ENCODE measurements around the gene MYO15B. TPM values are rescaled to one million over a fixed set of nuclear protein-coding genes. Genes with fewer than 3 reads are reported as not detected.

MYO15B gene
- total and polyA plus RNA-seq, 2 of the 13 experiments (the other 11 are each of a cell fraction or from before 2014, with no cell fraction given): 2.8 to 8.1 TPM

DNA sequence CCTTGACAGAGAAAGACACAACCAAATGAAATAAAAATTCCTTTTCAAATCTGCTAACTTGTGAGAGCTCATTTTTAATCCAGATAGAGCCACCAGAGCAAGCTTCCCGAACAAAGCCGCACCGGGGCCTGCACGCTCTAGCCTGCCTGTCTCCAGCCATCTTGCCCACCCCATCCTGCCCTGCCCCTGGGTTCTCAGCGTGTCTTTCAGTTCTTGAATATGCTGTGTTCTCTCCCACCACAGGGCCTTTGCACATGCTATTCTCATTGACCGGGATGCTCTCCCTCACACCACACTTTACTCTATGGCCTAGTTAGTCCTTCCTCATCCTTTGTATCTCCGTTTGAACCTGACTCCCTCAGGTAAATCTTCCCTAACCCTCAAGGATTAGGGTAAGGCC lies 60.3 kb downstream of the MYO15B start:
- WGBS (ENCODE audit: low lambda C conversion rate): 98% methylated on average over 7 of the region's 7 CpGs
- BruUV-seq (replicated peaks): no TSS peak
- DNase-seq (ENCODE audit: low spot score) (no peak), FAIRE-seq (no peak), ATAC-seq (no peak)
- peaks cover 25% of the 10 kb centered on the region for H3K4me1 ChIP-seq (ENCODE audit: insufficient read depth, low read length)
- H3K36me3 ChIP-seq (replicated peaks in 1 of 2; ENCODE audit: control insufficient read depth in 1 of 2, insufficient read depth in 2 of 2, low read length in 2 of 2): peaks cover 20 to 36% of the 10 kb centered on the region in 2 experiments
- H3K27me3 ChIP-seq (ENCODE audit: control insufficient read depth in 1 of 2, insufficient read depth in 2 of 2, low read length in 2 of 2): no peaks in the 10 kb centered on the region
- in situ Hi-C loops (cut with HindIII; ENCODE audit: extremely low pct_ligation_motif_present, low pct_unique_long_range_greater_than_20kb) (no loop called here), intact Hi-C loops (cut with micrococcal nuclease; ENCODE audit: unreplicated experiment) (no loop called here)
- TF ChIP-seq IKZF1 (IDR thresholded peaks at IDR 0.05) (no peak), ZBTB1 (CRISPR knock-in tag; IDR thresholded peaks at IDR 0.05; ENCODE audit: borderline replicate concordance) (no peak), ATF7-NPFF (CRISPR knock-in tag; IDR thresholded peaks at IDR 0.05; ENCODE audit: low read depth) (no peak), ZFX (CRISPR knock-in tag; IDR thresholded peaks at IDR 0.05; ENCODE audit: low read depth) (no peak), YEATS4 (CRISPR knock-in tag; IDR thresholded peaks at IDR 0.05; ENCODE audit: borderline replicate concordance) (no peak), ZNF572 (CRISPR knock-in tag; IDR thresholded peaks at IDR 0.05) (no peak)
- TF ChIP-seq, protein P1, sequence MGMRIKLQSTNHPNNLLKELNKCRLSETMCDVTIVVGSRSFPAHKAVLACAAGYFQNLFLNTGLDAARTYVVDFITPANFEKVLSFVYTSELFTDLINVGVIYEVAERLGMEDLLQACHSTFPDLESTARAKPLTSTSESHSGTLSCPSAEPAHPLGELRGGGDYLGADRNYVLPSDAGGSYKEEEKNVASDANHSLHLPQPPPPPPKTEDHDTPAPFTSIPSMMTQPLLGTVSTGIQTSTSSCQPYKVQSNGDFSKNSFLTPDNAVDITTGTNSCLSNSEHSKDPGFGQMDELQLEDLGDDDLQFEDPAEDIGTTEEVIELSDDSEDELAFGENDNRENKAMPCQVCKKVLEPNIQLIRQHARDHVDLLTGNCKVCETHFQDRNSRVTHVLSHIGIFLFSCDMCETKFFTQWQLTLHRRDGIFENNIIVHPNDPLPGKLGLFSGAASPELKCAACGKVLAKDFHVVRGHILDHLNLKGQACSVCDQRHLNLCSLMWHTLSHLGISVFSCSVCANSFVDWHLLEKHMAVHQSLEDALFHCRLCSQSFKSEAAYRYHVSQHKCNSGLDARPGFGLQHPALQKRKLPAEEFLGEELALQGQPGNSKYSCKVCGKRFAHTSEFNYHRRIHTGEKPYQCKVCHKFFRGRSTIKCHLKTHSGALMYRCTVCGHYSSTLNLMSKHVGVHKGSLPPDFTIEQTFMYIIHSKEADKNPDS (CRISPR knock-in tag; IDR thresholded peaks at IDR 0.05): no peak
- TF ChIP-seq, protein P2, sequence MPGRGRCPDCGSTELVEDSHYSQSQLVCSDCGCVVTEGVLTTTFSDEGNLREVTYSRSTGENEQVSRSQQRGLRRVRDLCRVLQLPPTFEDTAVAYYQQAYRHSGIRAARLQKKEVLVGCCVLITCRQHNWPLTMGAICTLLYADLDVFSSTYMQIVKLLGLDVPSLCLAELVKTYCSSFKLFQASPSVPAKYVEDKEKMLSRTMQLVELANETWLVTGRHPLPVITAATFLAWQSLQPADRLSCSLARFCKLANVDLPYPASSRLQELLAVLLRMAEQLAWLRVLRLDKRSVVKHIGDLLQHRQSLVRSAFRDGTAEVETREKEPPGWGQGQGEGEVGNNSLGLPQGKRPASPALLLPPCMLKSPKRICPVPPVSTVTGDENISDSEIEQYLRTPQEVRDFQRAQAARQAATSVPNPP (CRISPR knock-in tag; IDR thresholded peaks at IDR 0.05): no peak
- TF ChIP-seq, protein P3, sequence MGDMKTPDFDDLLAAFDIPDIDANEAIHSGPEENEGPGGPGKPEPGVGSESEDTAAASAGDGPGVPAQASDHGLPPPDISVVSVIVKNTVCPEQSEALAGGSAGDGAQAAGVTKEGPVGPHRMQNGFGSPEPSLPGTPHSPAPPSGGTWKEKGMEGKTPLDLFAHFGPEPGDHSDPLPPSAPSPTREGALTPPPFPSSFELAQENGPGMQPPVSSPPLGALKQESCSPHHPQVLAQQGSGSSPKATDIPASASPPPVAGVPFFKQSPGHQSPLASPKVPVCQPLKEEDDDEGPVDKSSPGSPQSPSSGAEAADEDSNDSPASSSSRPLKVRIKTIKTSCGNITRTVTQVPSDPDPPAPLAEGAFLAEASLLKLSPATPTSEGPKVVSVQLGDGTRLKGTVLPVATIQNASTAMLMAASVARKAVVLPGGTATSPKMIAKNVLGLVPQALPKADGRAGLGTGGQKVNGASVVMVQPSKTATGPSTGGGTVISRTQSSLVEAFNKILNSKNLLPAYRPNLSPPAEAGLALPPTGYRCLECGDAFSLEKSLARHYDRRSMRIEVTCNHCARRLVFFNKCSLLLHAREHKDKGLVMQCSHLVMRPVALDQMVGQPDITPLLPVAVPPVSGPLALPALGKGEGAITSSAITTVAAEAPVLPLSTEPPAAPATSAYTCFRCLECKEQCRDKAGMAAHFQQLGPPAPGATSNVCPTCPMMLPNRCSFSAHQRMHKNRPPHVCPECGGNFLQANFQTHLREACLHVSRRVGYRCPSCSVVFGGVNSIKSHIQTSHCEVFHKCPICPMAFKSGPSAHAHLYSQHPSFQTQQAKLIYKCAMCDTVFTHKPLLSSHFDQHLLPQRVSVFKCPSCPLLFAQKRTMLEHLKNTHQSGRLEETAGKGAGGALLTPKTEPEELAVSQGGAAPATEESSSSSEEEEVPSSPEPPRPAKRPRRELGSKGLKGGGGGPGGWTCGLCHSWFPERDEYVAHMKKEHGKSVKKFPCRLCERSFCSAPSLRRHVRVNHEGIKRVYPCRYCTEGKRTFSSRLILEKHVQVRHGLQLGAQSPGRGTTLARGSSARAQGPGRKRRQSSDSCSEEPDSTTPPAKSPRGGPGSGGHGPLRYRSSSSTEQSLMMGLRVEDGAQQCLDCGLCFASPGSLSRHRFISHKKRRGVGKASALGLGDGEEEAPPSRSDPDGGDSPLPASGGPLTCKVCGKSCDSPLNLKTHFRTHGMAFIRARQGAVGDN (CRISPR knock-in tag; IDR thresholded peaks at IDR 0.05): no peak
- TF ChIP-seq, protein P4, sequence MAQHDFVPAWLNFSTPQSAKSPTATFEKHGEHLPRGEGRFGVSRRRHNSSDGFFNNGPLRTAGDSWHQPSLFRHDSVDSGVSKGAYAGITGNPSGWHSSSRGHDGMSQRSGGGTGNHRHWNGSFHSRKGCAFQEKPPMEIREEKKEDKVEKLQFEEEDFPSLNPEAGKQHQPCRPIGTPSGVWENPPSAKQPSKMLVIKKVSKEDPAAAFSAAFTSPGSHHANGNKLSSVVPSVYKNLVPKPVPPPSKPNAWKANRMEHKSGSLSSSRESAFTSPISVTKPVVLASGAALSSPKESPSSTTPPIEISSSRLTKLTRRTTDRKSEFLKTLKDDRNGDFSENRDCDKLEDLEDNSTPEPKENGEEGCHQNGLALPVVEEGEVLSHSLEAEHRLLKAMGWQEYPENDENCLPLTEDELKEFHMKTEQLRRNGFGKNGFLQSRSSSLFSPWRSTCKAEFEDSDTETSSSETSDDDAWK (CRISPR knock-in tag; IDR thresholded peaks at IDR 0.05): no peak
- ChIA-PET POLR2A (no interaction called here), CTCF (ENCODE audit: low intra/inter-chr PET ratio, low total read pairs) (no interaction called here)
- 0 out of 2 replicates have a peak overlapping the region, but pooled peaks have one; percentile 80 for H3K9ac ChIP-seq (ENCODE audit: insufficient read depth, low read depth, low read length)
- no peaks in the 10 kb centered on the region for H4K20me1 ChIP-seq (ENCODE audit: insufficient read depth, low read length)
- no peaks in the 10 kb centered on the region for H3K9me3 ChIP-seq (ENCODE audit: low read length)
- no peak overlapping the region for H3K4me3 ChIP-seq (replicated peaks in 1 of 3; ENCODE audit: insufficient read depth in 1 of 3, low read depth in 2 of 3, low read length in 3 of 3)
- no peak overlapping the region for H2AFZ ChIP-seq (ENCODE audit: low read length)
- H3K4me2 ChIP-seq (ENCODE audit: low read depth, low read length): no peak overlapping the region
- H3K79me2 ChIP-seq (ENCODE audit: insufficient read depth, low read length): peaks cover 6% of the 10 kb centered on the region
- no peak overlapping the region for H3K27ac ChIP-seq (ENCODE audit: extremely low read length, insufficient read depth, low read length)

Data from HepG2 (cell line).